T follicular helper cell (primary cell): ENCODE measurements around the gene WFDC2.

Experiments
- DNase-seq: peaks from one replicate; pipeline ENCODE4 v3.0.0-alpha.2; 2020; ENCODE audit warnings: low read depth
- total RNA-seq, 2 experiments: gene quantifications; one replicate each; lab custom pipeline; 2026; lab: John Stamatoyannopoulos, UW

The WFDC2 gene
- 0 to 0.04 reads per million in 2 experiments for total RNA-seq

DNA sequence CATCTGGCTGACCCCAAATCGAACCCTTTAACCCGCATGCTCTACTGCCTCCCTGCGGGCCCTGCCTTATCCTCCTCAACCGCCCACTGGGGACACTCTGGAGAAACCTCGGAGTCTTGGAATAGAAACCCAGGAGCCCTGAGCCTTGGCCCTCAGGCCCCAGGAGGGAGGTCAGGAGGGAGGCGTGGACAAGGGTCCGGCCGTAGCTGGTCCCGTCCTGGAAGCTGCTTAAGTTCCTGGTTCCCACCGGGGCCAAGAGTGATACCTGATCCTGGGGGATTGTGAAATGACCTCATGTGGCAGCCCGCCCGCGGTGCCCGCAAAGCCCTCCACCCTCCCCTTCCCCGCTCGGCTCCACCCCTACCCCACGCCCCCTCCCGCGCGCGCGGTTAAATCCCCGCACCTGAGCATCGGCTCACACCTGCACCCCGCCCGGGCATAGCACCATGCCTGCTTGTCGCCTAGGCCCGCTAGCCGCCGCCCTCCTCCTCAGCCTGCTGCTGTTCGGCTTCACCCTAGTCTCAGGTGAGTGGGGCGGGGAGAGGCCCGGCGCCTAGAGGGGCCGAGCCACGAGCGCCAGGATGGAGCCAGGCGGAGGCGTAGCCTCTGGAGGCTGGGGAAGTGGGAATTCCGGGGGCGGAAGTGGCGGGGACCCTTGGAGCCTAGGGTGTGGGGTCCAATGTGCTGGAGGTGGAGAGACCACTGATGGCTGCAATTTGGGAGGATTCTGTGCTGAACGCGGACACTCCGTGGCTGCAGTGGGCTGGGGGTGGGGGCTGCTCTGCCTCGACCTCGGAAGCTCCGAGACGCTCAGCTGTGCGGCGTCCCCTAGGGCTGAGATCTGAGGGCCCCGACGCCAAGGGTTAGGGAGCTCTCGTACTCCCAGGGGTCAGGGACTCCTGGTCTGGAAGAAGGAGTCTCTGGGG is at the start of gene WFDC2:
TSS of gene WFDC2 (plus strand) at position 418 of the 926 bp plus-strand sequence. CDS start at position 447, 29 bp downstream.
- DNase-seq: no peak

DNA sequence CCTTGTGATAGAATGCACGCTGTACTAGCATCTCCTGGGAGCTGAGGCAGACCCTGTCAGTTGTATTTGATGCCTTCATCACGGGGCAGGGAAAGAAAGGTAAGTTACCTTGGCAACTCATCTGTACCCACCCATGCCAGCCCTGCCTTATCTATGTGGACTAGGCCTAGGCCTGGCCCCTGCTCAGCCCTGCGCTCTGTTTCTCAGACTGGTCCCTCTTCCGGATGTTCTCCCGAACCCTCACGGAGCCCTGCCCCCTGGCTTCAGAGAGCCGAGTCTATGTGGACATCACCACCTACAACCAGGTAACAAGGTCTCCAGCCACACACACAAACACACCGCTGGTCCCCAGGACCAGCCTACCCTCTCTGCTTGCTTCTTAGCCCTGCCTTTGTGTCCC is 49.4 kb upstream of the WFDC2 start:
- no peak for DNase-seq

DNA sequence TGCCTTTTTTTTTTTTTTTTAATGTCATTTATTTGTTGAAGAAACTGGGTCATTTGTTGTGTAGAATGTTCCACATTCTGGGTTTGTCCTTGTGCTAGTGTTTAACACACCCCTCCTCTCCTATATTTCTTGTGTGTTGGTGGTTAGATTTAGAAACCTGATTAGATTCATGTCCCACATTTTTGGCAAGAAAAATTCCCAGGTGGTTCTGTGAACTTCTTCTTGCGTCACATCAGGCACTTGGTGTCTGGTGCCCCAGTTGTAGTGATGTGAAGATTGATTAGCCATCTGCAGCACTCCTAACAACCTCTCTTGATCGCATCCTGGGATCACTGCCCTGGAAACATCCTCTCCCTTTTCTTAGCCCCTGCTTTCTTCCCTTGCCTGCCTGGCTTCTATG is 45.9 kb upstream of the WFDC2 start:
- no peak for DNase-seq

GRCh38 chr20:45425561-45425960 is 44.0 kb upstream of the WFDC2 start:
- no peak for DNase-seq

GRCh38 chr20:45426320-45427016 is 43.1 kb upstream of the WFDC2 start:
- DNase-seq: no peak

DNA sequence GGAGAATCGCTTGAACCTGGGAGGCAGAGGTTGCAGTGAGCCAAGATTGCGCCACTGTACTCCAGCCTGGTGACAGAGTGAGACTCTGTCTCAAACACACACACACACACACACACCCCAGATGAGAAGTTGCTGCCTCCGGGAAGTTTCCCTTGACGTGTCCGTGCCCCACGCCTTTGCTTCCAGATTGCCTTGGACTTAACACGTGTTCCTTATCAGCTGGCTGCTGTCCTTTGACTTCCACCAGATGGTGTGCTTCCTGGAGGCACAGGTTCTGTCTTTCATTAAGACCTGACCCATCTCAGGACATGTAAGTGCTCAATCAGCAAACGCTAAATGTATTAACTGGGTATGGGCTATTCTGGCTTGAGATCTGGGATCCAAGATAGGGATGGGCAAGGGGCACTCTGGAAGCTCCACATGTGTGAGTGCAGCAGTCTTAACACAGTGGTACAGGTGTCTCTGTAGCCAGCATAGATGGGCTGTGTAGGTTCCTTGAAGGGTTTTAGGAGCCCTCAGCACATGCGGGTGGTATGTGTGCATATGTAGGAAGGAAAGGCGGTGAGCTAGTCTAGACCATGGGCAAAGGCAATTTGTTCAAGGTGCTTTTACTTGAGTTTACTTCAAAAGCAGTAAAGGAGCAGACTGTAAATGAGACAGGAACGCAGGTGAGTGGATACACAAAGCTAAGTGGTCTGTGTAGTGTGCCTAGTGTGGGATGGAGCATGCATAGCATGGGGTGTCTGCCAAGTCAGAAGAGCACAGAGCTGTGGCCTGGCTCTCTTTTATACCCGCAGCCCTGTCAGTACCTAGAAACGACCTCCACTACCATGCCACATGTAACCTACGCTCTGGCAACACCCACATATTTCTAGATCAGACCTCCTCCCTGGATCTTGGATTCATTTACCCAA is 42.1 kb upstream of the WFDC2 start:
- DNase-seq: no peak

- DNase-seq: no peak
Observed at GRCh38 chr20:45429618-45430017, 39.9 kb upstream of the WFDC2 start.

DNA sequence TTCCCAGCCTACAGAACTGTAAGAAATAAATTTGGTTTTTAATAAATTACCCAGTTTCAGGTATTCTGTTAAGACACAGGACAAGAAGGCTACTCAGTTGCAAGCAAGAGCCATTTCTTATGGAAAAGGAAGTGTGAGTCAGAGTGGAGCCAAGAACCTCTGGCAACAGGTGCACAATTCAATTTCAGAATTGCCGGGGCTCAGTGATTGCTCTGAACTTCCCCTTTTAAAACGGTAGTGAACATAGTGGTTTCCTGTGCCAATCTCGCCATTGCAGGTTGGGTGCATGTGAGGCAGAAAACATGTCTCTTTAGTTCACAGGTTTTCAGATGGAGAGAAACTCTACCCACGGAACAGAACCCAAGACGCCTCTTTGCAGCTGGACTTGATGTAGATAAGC is 37.3 kb upstream of the WFDC2 start:
- DNase-seq: no peak

- DNase-seq: no peak
Observed at GRCh38 chr20:45433316-45433715, 36.2 kb upstream of the WFDC2 start.

DNA sequence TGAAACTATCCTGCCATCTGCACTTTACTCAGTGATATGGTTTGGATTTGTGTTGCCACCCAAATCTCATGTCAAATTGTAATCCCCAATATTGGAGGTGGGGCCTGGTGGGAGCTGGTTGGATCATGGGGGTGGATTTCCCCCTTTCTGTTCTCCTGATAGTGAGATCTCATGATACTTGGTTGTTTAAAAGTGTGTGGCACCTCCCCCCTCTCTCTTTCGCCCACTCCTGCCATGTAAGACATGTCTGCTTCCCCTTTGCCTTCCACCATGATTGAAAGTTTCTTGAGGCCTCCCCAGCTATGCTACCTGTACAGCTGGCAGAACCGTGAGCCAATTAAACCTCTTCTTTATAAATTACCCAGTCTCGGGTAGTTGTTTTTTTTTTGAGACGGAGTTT is 35.6 kb upstream of the WFDC2 start:
- no peak for DNase-seq

- peak; percentile 79 for DNase-seq
Observed at GRCh38 chr20:45436732-45437485, 32.6 kb upstream of the WFDC2 start.

GRCh38 chr20:45440424-45440823 is 29.1 kb upstream of the WFDC2 start:
- no peak for DNase-seq

GRCh38 chr20:45440891-45441685 is 28.5 kb upstream of the WFDC2 start:
- no peak for DNase-seq

DNA sequence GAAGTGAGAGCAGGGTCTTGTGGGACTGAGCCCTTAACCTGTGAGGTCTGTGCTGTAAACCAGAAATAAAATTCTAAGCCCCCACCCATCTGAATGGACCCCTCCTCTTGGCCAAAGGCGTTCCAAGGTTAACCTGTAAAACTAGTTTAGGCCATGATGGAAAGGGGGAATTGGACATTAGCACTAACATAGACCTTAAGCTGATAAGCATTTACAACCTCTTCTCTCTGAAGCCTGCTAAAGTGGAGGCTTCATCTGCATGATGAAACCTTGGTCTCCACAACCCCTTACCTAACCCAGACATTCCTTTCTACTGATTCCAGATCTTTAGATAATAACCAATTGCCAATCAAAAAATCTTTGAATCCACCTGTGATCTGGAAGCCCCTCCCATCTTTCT is 27.8 kb upstream of the WFDC2 start:
- no peak for DNase-seq

DNA sequence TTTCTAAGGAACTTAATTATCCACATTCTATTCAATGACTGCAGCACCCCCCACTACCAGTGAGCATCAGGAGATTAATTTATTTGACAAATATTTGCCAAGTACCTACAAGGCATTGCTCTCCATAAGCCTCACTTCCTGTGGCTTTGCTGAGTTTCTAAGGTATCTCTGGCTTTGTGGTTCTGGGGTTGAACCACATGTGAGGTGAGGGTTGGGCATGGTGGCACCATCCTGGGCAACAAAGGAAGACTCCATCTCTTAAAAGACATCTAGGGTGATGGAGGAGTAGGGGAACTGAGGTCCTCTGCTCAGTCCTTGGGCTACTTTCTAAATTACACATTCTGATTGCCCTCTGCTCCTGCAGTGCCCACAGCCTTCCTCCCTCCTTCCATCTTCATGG is 25.5 kb upstream of the WFDC2 start:
- no peak for DNase-seq

- no peak for DNase-seq
Observed at GRCh38 chr20:45445805-45446562, 23.6 kb upstream of the WFDC2 start.

- DNase-seq: no peak
Observed at GRCh38 chr20:45448270-45448669, 21.3 kb upstream of the WFDC2 start.

DNA sequence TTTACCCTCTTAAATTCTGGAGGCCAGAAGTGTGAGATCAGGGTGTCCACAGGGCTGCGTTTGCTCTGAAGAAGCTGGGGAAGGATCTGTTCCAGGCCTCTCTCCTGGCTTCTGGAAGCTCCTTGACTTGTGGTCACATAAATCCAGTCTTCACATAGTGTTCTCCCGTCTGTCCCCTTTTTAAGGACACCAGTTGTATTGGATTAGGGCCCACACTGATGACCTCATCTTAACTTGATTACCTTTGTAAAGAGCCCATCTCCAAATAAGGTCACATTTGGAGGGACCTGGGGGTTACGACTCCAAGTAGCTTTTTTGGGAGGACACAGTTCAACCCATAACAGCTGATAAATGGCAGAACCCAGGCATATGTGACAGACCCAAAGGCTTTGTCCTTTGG is 20.0 kb upstream of the WFDC2 start:
- DNase-seq: no peak

DNA sequence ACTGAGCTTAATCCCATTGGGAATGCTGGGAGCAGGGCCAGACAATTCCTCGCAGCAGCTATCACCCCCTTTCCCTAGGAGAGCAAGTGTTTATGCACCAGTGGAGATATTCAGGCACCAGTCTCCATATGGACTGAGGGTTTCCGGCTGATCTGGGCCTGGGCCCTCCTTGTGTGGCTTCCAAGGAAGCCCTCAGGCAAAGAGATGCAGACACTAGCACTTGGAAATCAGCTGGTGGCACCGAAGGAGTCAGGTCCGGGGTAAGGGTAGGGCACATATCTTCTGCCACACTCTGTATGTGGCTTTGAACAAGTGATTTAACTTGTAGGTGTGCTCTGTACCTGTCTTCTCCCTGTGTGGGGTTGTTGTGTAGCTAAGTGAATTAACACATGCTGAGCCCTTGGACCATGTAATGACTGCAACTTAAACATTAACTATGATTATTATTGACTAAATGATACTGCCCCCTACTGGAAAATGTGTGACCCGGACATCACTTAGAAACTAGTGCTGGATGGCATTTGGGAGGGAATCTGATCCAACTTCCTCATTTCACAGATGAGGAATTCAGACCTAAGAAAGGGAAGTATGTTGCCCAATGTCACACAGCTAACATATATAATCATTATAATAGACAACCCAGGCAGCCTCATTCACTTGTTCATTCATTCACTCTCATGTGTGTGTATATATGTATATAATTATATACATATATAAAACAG is 19.3 kb upstream of the WFDC2 start:
- no peak for DNase-seq
